ENCODE data around the gene B3GNT9. TPM values are rescaled to one million over a fixed set of nuclear protein-coding genes. Genes with fewer than 3 reads are reported as not detected.
"Not testable (repeated sequence)": the region's sequence is repeated elsewhere in the genome, so short reads cannot be mapped to it uniquely, and the experiment has no call there.

The B3GNT9 gene
- total RNA-seq, 4 donors from 2014 or later: 17.4 to 26.1 (median 19.2) TPM

- 100% methylated on average over 3 of the region's 3 CpGs for WGBS
- intact Hi-C loops (cut with DNase I): no loop called here
- no peak overlapping the region for H3K27ac ChIP-seq (replicated peaks in 1 of 4)
- no peak overlapping the region for H3K4me3 ChIP-seq
- no peaks in the 10 kb centered on the region for H3K4me1 ChIP-seq
- H3K27me3 ChIP-seq: no peaks in the 10 kb centered on the region
- DNase-seq (ENCODE audit: extremely low spot score): no peak
- peaks cover 35 to 98% (median 58%) of the 10 kb centered on the region in 4 donors for H3K36me3 ChIP-seq
- TF ChIP-seq POLR2A (IDR thresholded peaks at IDR 0.05; ENCODE audit: low read depth): no peak
- H3K9me3 ChIP-seq: no peaks in the 10 kb centered on the region
These were observed 21.4 kb downstream of the B3GNT9 start for GRCh38 chr16:67129422-67129821.

GRCh38 chr16:67128887-67129286, 21.9 kb downstream of the B3GNT9 start:
- H3K9me3 ChIP-seq: no peaks in the 10 kb centered on the region
- H3K4me3 ChIP-seq: no peak overlapping the region
- no peaks in the 10 kb centered on the region for H3K27me3 ChIP-seq
- DNase-seq (ENCODE audit: extremely low spot score): no peak
- 87% methylated on average over 3 of the region's 3 CpGs for WGBS
- peaks cover 30 to 98% (median 53%) of the 10 kb centered on the region in 4 donors for H3K36me3 ChIP-seq
- H3K27ac ChIP-seq (replicated peaks in 1 of 4): no peak overlapping the region
- intact Hi-C loops (cut with DNase I): no loop called here
- TF ChIP-seq EP300 (IDR thresholded peaks at IDR 0.05) (no peak), CTCF (IDR thresholded peaks at IDR 0.05) (no peak), POLR2A (IDR thresholded peaks at IDR 0.05; ENCODE audit: low read depth) (no peak), POLR2AphosphoS5 (IDR thresholded peaks at IDR 0.05) (no peak)
- H3K4me1 ChIP-seq: no peaks in the 10 kb centered on the region

- no peaks in the 10 kb centered on the region for H3K27me3 ChIP-seq
- no peak for TF ChIP-seq POLR2AphosphoS5 (IDR thresholded peaks at IDR 0.05)
- TF ChIP-seq CTCF (IDR thresholded peaks at IDR 0.05): no peak
- no peak for TF ChIP-seq POLR2A (IDR thresholded peaks at IDR 0.05; ENCODE audit: low read depth)
- TF ChIP-seq EP300 (IDR thresholded peaks at IDR 0.05): no peak
- intact Hi-C loops (cut with DNase I): no loop called here
- no peak overlapping the region for H3K27ac ChIP-seq (replicated peaks in 1 of 4)
- no peak overlapping the region for H3K4me3 ChIP-seq
- DNase-seq (ENCODE audit: extremely low spot score): no peak
- H3K36me3 ChIP-seq: peaks cover 25 to 98% (median 50%) of the 10 kb centered on the region in 4 donors
- H3K4me1 ChIP-seq: no peaks in the 10 kb centered on the region
- no peaks in the 10 kb centered on the region for H3K9me3 ChIP-seq
These were observed 22.4 kb downstream of the B3GNT9 start for GRCh38 chr16:67128417-67128816.

GRCh38 chr16:67122799-67123198, 28.0 kb downstream of the B3GNT9 start:
- peaks cover 24 to 81% (median 49%) of the 10 kb centered on the region in 4 donors for H3K36me3 ChIP-seq
- intact Hi-C loops (cut with DNase I); DNase-seq (ENCODE audit: extremely low spot score); H3K27ac ChIP-seq (replicated peaks in 1 of 4); H3K4me1 ChIP-seq; H3K27me3 ChIP-seq; H3K4me3 ChIP-seq; H3K9me3 ChIP-seq: not testable (repeated sequence)
- 89% methylated on average over 5 of the region's 5 CpGs for whole genome bisulfite sequencing

- intact Hi-C loops (cut with DNase I): no loop called here
- WGBS: 71% methylated on average over 5 of the region's 5 CpGs
- TF ChIP-seq POLR2AphosphoS5 (IDR thresholded peaks at IDR 0.05) (no peak), EP300 (IDR thresholded peaks at IDR 0.05) (no peak), POLR2A (IDR thresholded peaks at IDR 0.05; ENCODE audit: low read depth) (no peak), CTCF (IDR thresholded peaks at IDR 0.05) (no peak)
- no peak overlapping the region for H3K27ac ChIP-seq (replicated peaks in 1 of 4)
- H3K4me1 ChIP-seq: peaks cover 0 to 6% (median 0%) of the 10 kb centered on the region in 4 donors
- H3K36me3 ChIP-seq: peaks cover 17 to 60% (median 38%) of the 10 kb centered on the region in 4 donors
- no peaks in the 10 kb centered on the region for H3K9me3 ChIP-seq
- H3K4me3 ChIP-seq: no peak overlapping the region
- no peaks in the 10 kb centered on the region for H3K27me3 ChIP-seq
- DNase-seq (ENCODE audit: extremely low spot score): no peak
These were observed 30.8 kb downstream of the B3GNT9 start for GRCh38 chr16:67120025-67120424.

GRCh38 chr16:67117716-67118115, 33.1 kb downstream of the B3GNT9 start:
- Histone ChIP-seq H3K4me3 (no peak overlapping the region), H3K36me3 (peaks cover 12 to 44% (median 28%) of the 10 kb centered on the region in 4 donors), H3K4me1 (peaks cover 0 to 17% (median 3%) of the 10 kb centered on the region in 4 donors), H3K27ac (replicated peaks in 1 of 4) (no peak overlapping the region), H3K27me3 (no peaks in the 10 kb centered on the region), H3K9me3 (no peaks in the 10 kb centered on the region)
- intact Hi-C loops (cut with DNase I): no loop called here
- 89% methylated on average over 9 of the region's 9 CpGs for WGBS
- TF ChIP-seq EP300 (IDR thresholded peaks at IDR 0.05) (no peak), CTCF (IDR thresholded peaks at IDR 0.05) (no peak), POLR2AphosphoS5 (IDR thresholded peaks at IDR 0.05) (no peak), POLR2A (IDR thresholded peaks at IDR 0.05; ENCODE audit: low read depth) (no peak)
- no peak for DNase-seq (ENCODE audit: extremely low spot score)
